Measurements from ENCODE around the gene CRNKL1. TPM values are rescaled to one million over a fixed set of nuclear protein-coding genes. Genes with fewer than 3 reads are reported as not detected.

The CRNKL1 gene
- total RNA-seq (10 to 100 TPM; 16.5 to 43.2 (median 32.9) TPM), polyA plus RNA-seq (10 to 100 TPM in 1 of 3 donors, 1 to 10 TPM in 2; 7.3 to 17.3 (median 9.9) TPM)
- long read RNA-seq, donor 1, full-length matches to known transcripts = 2 of 2 reads
- long read RNA-seq, donor 1, partial matches to known transcripts = 0 of 2 reads
- long read RNA-seq, donor 1, other reads (novel, unspliced or antisense) = 0 of 2 reads
- long read RNA-seq, donor 2, full-length matches to known transcripts = 5 of 5 reads
- long read RNA-seq, donor 2, partial matches to known transcripts = 0 of 5 reads
- long read RNA-seq, donor 2, other reads (novel, unspliced or antisense) = 0 of 5 reads
- long read RNA-seq, donor 3, partial matches to known transcripts = 5 of 5 reads
- long read RNA-seq, donor 3, other reads (novel, unspliced or antisense) = 0 of 5 reads
- long read RNA-seq, donor 4, full-length matches to known transcripts = 1 of 1 reads
- long read RNA-seq, donor 4, partial matches to known transcripts = 0 of 1 reads
- long read RNA-seq, donor 4, other reads (novel, unspliced or antisense) = 0 of 1 reads
- long read RNA-seq, donor 5, full-length matches to known transcripts = 1 of 1 reads
- long read RNA-seq, donor 5, partial matches to known transcripts = 0 of 1 reads
- long read RNA-seq, donor 5, other reads (novel, unspliced or antisense) = 0 of 1 reads
- long read RNA-seq, donor 6, full-length matches to known transcripts = 10 of 10 reads
- long read RNA-seq, donor 6, partial matches to known transcripts = 0 of 10 reads
- long read RNA-seq, donor 6, other reads (novel, unspliced or antisense) = 0 of 10 reads
- long read RNA-seq, donor 7, full-length matches to known transcripts = 1 of 1 reads
- long read RNA-seq, donor 7, partial matches to known transcripts = 0 of 1 reads
- long read RNA-seq, donor 7, other reads (novel, unspliced or antisense) = 0 of 1 reads
- long read RNA-seq, donor 8, full-length matches to known transcripts = 1 of 16 reads
- long read RNA-seq, donor 8, partial matches to known transcripts = 15 of 16 reads
- long read RNA-seq, donor 8, other reads (novel, unspliced or antisense) = 0 of 16 reads
- long read RNA-seq, donor 9, partial matches to known transcripts = 0 of 1 reads
- long read RNA-seq, donor 9, other reads (novel, unspliced or antisense) = 0 of 1 reads
- long read RNA-seq, donor 10, full-length matches to known transcripts = 1 of 1 reads
- long read RNA-seq, donor 10, partial matches to known transcripts = 0 of 1 reads
- long read RNA-seq, donor 10, other reads (novel, unspliced or antisense) = 0 of 1 reads

DNA sequence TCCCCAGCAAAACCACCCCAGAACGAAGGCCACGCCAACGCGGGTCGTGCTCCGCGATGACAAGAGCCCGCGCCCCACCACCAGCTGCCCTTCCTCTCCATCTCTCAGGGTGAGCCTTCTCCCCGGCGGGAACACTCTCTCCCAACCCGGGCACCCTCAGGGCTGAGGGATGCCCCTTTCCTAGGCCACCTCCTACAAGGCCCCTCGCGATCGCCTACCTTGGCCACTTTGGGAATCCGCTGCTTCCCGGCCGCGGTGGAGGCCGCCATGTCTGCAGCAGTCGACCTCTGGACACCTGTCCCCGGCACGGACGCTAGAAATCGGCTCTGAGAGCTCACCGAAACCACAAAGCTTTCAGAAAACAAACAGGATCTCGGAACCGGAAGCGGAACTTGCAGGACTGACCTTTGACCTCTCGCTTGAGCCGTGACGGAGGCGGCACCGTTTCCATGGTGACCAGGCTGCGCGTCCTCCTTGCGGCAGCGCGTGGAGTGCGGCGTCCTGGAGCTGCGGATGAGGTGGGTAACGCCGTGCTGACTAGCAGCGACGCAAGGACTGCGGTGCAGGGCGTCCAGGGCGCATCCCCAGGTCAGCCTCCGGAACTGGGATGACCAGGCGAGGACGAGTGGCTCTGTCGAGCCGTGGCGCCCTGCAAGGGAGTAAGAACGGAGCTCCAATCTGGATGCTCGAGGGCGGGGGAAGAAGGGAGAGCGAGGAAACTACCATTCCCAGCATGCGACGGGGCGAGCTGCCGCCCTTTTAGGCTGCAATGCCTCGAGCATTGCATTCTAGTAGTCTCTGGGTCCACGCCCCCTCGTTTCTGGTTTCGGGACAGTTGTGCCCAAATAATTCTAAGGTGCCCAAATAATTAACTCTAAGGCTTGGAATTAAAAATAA is at the start of gene CRNKL1, which contains the start of gene CFAP61:
Gene CRNKL1 (minus strand): TSS at position 393 of the 897 bp plus-strand sequence. CDS start 124 bp downstream, at position 269.
Gene CFAP61 (plus strand): TSS at position 459 of the 897 bp plus-strand sequence. CDS start 4,122 bp downstream, outside the sequence.
- no peak for TF ChIP-seq POLR2A (IDR thresholded peaks at IDR 0.05)
- peak; percentile 41 to 80 (median 65) for TF ChIP-seq POLR2AphosphoS5 (IDR thresholded peaks at IDR 0.05)
- TF ChIP-seq EP300 (IDR thresholded peaks at IDR 0.05) = no peak
- TF ChIP-seq, protein P1, sequence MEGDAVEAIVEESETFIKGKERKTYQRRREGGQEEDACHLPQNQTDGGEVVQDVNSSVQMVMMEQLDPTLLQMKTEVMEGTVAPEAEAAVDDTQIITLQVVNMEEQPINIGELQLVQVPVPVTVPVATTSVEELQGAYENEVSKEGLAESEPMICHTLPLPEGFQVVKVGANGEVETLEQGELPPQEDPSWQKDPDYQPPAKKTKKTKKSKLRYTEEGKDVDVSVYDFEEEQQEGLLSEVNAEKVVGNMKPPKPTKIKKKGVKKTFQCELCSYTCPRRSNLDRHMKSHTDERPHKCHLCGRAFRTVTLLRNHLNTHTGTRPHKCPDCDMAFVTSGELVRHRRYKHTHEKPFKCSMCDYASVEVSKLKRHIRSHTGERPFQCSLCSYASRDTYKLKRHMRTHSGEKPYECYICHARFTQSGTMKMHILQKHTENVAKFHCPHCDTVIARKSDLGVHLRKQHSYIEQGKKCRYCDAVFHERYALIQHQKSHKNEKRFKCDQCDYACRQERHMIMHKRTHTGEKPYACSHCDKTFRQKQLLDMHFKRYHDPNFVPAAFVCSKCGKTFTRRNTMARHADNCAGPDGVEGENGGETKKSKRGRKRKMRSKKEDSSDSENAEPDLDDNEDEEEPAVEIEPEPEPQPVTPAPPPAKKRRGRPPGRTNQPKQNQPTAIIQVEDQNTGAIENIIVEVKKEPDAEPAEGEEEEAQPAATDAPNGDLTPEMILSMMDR (IDR thresholded peaks at IDR 0.05) = peak in 2 of 7 experiments; percentile 12 to 24
- peak within 1 kb of the TSS; percentile 87 to 93 (median 93) for H3K27ac ChIP-seq
- peaks cover 30 to 33% (median 32%) of the 10 kb centered on the region in 4 donors for H3K36me3 ChIP-seq
- DNase-seq = peak; percentile 98 to 99
- H3K27me3 ChIP-seq = no peaks in the 10 kb centered on the region
- no peaks in the 10 kb centered on the region for H3K9me3 ChIP-seq
- WGBS, 5 donors = 0 to 1% (median 0%) methylated on average over 26 to 67 of the region's 67 CpGs
- peak within 1 kb of the TSS; percentile 94 to 99 (median 96) for H3K4me3 ChIP-seq
- H3K4me1 ChIP-seq = peaks cover 9 to 24% (median 15%) of the 10 kb centered on the region in 4 donors
- intact Hi-C loops (cut with DNase I; ENCODE audit: low total_unique reads) = no loop called here

GRCh38 chr20:20100881-20101280 is 48.6 kb upstream of the CRNKL1 start:
- Histone ChIP-seq H3K36me3 (no peaks in the 10 kb centered on the region), H3K4me3 (no peak overlapping the region), H3K27ac (no peak overlapping the region), H3K4me1 (no peaks in the 10 kb centered on the region), H3K9me3 (peaks cover 0 to 5% (median 0%) of the 10 kb centered on the region in 4 donors), H3K27me3 (peaks cover 0 to 4% (median 0%) of the 10 kb centered on the region in 3 donors)
- intact Hi-C loops (cut with DNase I; ENCODE audit: low total_unique reads) = no loop called here
- TF ChIP-seq EP300 (IDR thresholded peaks at IDR 0.05) = no peak
- no peak for TF ChIP-seq POLR2AphosphoS5 (IDR thresholded peaks at IDR 0.05)
- TF ChIP-seq, protein P1 (IDR thresholded peaks at IDR 0.05) = no peak
- no peak for TF ChIP-seq POLR2A (IDR thresholded peaks at IDR 0.05)
- DNase-seq = no peak

GRCh38 chr20:20096421-20096820 is 44.2 kb upstream of the CRNKL1 start:
- TF ChIP-seq, protein P1 (IDR thresholded peaks at IDR 0.05) = no peak
- TF ChIP-seq POLR2A (IDR thresholded peaks at IDR 0.05) (no peak), POLR2AphosphoS5 (IDR thresholded peaks at IDR 0.05) (no peak), EP300 (IDR thresholded peaks at IDR 0.05) (no peak)
- no peak overlapping the region for H3K27ac ChIP-seq
- intact Hi-C loops (cut with DNase I; ENCODE audit: low total_unique reads) = no loop called here
- peaks cover 0 to 9% (median 0%) of the 10 kb centered on the region in 3 donors for H3K27me3 ChIP-seq
- no peak overlapping the region for H3K4me3 ChIP-seq
- no peaks in the 10 kb centered on the region for H3K4me1 ChIP-seq
- peak in 1 of 2 donors; percentile 6 for DNase-seq
- no peaks in the 10 kb centered on the region for H3K9me3 ChIP-seq
- 78 to 86% (median 80%) methylated on average over 11 of the region's 11 CpGs for WGBS, 5 donors
- H3K36me3 ChIP-seq = no peaks in the 10 kb centered on the region

Data from stomach (tissue), 19 donors.